Measurements from ENCODE around the gene PABPN1L. TPM values are rescaled to one million over a fixed set of nuclear protein-coding genes. Genes with fewer than 3 reads are reported as not detected.

Gene PABPN1L
- total and polyA plus RNA-seq, 12 donors = 0.21 TPM; not detected in 11

GRCh38 chr16:88911136-88911945 is 44.9 kb upstream of the PABPN1L start:
- DNase-seq (no peak), ATAC-seq (no peak)
- TF ChIP-seq, protein P1, sequence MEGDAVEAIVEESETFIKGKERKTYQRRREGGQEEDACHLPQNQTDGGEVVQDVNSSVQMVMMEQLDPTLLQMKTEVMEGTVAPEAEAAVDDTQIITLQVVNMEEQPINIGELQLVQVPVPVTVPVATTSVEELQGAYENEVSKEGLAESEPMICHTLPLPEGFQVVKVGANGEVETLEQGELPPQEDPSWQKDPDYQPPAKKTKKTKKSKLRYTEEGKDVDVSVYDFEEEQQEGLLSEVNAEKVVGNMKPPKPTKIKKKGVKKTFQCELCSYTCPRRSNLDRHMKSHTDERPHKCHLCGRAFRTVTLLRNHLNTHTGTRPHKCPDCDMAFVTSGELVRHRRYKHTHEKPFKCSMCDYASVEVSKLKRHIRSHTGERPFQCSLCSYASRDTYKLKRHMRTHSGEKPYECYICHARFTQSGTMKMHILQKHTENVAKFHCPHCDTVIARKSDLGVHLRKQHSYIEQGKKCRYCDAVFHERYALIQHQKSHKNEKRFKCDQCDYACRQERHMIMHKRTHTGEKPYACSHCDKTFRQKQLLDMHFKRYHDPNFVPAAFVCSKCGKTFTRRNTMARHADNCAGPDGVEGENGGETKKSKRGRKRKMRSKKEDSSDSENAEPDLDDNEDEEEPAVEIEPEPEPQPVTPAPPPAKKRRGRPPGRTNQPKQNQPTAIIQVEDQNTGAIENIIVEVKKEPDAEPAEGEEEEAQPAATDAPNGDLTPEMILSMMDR (IDR thresholded peaks at IDR 0.05) = no peak
- Histone ChIP-seq H3K36me3 (peaks cover 0 to 6% (median 0%) of the 10 kb centered on the region in 9 donors), H3K27ac (peak overlapping the region in 4 of 10 donors; percentile 46 to 67 (median 59)), H3K9me3 (no peaks in the 10 kb centered on the region), H3K4me1 (peaks cover 6 to 74% (median 32%) of the 10 kb centered on the region in 9 donors), H3K4me3 (no peak overlapping the region), H3K27me3 (no peaks in the 10 kb centered on the region)
- 74% methylated on average over 36 of the region's 36 CpGs for WGBS, 2 donors
- intact Hi-C loops (cut with DNase I) = no loop called here

GRCh38 chr16:88910284-88911135 is 44.0 kb upstream of the PABPN1L start:
- intact Hi-C loops (cut with DNase I) = no loop called here
- Histone ChIP-seq H3K36me3 (peaks cover 0 to 6% (median 0%) of the 10 kb centered on the region in 9 donors), H3K4me1 (peaks cover 6 to 81% (median 32%) of the 10 kb centered on the region in 9 donors), H3K27me3 (no peaks in the 10 kb centered on the region), H3K4me3 (no peak overlapping the region), H3K9me3 (no peaks in the 10 kb centered on the region), H3K27ac (peak overlapping the region in 7 of 10 donors; percentile 19 to 67 (median 52))
- WGBS, 2 donors = 63 to 70% methylated on average over 26 of the region's 26 CpGs
- ATAC-seq = no peak
- TF ChIP-seq, protein P1 (IDR thresholded peaks at IDR 0.05) = no peak
- no peak for DNase-seq

DNA sequence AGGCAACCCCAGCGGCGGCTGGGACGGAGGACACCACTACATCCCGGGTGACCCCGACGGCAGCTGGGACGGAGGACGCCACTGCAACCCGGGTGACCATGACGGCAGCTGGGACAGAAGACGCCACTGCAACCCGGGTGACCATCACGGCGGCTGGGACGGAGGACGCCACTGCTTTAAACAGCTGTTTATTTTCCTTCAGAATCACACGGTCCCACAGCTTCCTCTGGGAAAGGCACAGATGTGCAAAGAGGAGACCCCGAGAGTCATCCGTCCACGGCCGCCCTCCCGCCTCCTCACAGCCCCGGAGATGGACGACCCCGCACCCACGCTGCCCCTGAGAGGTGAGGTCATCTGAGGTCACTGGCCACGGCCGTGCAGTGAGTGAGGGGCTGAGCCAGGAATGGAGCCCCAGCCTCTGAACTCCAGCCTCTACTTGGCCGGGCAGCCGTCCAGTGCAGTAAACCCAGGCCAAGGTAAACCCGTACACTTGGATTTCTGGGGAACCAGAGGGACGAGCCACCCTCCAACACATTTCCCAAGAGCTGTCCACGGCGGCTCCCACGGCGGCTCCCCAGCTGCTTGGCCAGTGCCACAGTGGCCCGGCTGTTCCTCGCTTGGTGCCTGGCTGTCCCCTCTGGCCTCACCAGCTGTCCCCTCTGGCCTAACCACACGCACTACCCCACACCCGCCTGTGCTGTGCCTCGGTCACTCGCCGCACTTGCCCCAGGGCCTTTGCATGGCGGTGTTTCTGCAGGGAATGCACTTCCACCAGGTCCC is 43.2 kb upstream of the PABPN1L start:
- ATAC-seq (peak; percentile 16 to 64 (median 45)), DNase-seq (peak; percentile 56 to 70)
- Histone ChIP-seq H3K4me3 (no peak overlapping the region), H3K4me1 (peaks cover 6 to 86% (median 37%) of the 10 kb centered on the region in 9 donors), H3K36me3 (peaks cover 0 to 6% (median 0%) of the 10 kb centered on the region in 9 donors), H3K27ac (peak overlapping the region; percentile 20 to 80 (median 57)), H3K9me3 (no peaks in the 10 kb centered on the region), H3K27me3 (no peaks in the 10 kb centered on the region)
- 72 to 74% methylated on average over 44 of the region's 44 CpGs for WGBS, 2 donors
- TF ChIP-seq, protein P1 (IDR thresholded peaks at IDR 0.05) = no peak
- intact Hi-C loops (cut with DNase I) = loop anchor here in 1 of 10 donors (1.0 kb wide), 1 partner anchor 22 kb away; no protein-coding TSS in a partner anchor

Measured in heart right ventricle (tissue), 16 donors.